A172 (cell line): Measurements from ENCODE around the gene PDE7B. TPM values are rescaled to one million over a fixed set of nuclear protein-coding genes. Genes with fewer than 3 reads are reported as not detected.

Source experiments
- DNase-seq: peaks from one replicate; pipeline ENCODE4 v3.0.0-alpha.2; 2015; ENCODE audit warnings: low spot score
- total RNA-seq: library from RNA; depleted of rRNA; stranded (reverse); fragments of >200 nt; shearing (Covaris generic); gene quantifications from 2 replicates; pipeline ENCODE4 v1.2.3, GENCODE V29; 2014

The PDE7B gene
- total RNA-seq, 1 experiment from 2014 or later, result 0.05 TPM

- DNase-seq, result no peak
Measured at GRCh38 chr6:136146130-136146529, 294.6 kb downstream of the PDE7B start.

GRCh38 chr6:136147342-136147741 lies 295.8 kb downstream of the PDE7B start:
- no peak for DNase-seq

GRCh38 chr6:136148051-136148450 lies 296.6 kb downstream of the PDE7B start:
- no peak for DNase-seq

- no peak for DNase-seq
Measured at GRCh38 chr6:136148523-136148922, 297.0 kb downstream of the PDE7B start.

GRCh38 chr6:136149311-136149710 lies 297.8 kb downstream of the PDE7B start:
- DNase-seq, result no peak

GRCh38 chr6:136150961-136151360 lies 299.5 kb downstream of the PDE7B start:
- DNase-seq, result no peak

GRCh38 chr6:136153707-136154375 lies 302.3 kb downstream of the PDE7B start:
- DNase-seq, result no peak

GRCh38 chr6:136155191-136155590 lies 303.7 kb downstream of the PDE7B start:
- no peak for DNase-seq

- DNase-seq, result no peak
Measured at GRCh38 chr6:136157743-136158142, 306.2 kb downstream of the PDE7B start.

GRCh38 chr6:136158387-136158821 lies 306.9 kb downstream of the PDE7B start:
- DNase-seq, result no peak

- DNase-seq, result no peak
Measured at GRCh38 chr6:136158971-136159370, 307.5 kb downstream of the PDE7B start.

- no peak for DNase-seq
Measured at GRCh38 chr6:136160250-136160649, 308.7 kb downstream of the PDE7B start.

- DNase-seq, result no peak
Measured at GRCh38 chr6:136161950-136162349, 310.4 kb downstream of the PDE7B start.

- DNase-seq, result no peak
Measured at GRCh38 chr6:136163260-136163659, 311.8 kb downstream of the PDE7B start.

GRCh38 chr6:136166815-136167214 lies 315.3 kb downstream of the PDE7B start:
- DNase-seq, result no peak

- DNase-seq, result no peak
Measured at GRCh38 chr6:136169394-136170148, 318.1 kb downstream of the PDE7B start.

- no peak for DNase-seq
Measured at GRCh38 chr6:136171231-136171630, 319.7 kb downstream of the PDE7B start.

- DNase-seq, result no peak
Measured at GRCh38 chr6:136173519-136174507, 322.3 kb downstream of the PDE7B start.

GRCh38 chr6:136174510-136174909 lies 323.0 kb downstream of the PDE7B start:
- DNase-seq, result no peak

GRCh38 chr6:136175873-136176272 lies 324.4 kb downstream of the PDE7B start:
- no peak for DNase-seq

GRCh38 chr6:136178749-136179148 lies 327.2 kb downstream of the PDE7B start:
- no peak for DNase-seq
